HPDE6-E6E7 (cell line): ENCODE measurements around the gene SLC15A5.

Experiments used
- DNase-seq: peaks from one replicate; pipeline ENCODE4 v3.0.0; 2011; ENCODE audit warnings: missing footprints; ENCODE audit errors: extremely low spot score

The SLC15A5 gene

GRCh38 chr12:16277585-16277984 lies at the start of gene SLC15A5:
TSS of gene SLC15A5 (minus strand) at chr12:16277685. CDS start at chr12:16277685, 0 bp downstream.
- DNase-seq: no peak

- DNase-seq: no peak
Observed at GRCh38 chr12:16325426-16325825, 47.9 kb upstream of the SLC15A5 start.

GRCh38 chr12:16324772-16325171 lies 47.3 kb upstream of the SLC15A5 start:
- DNase-seq: no peak

GRCh38 chr12:16324272-16324671 lies 46.8 kb upstream of the SLC15A5 start:
- DNase-seq: no peak

- no peak for DNase-seq
Observed at GRCh38 chr12:16323638-16324037, 46.2 kb upstream of the SLC15A5 start.

- DNase-seq: no peak
Observed at GRCh38 chr12:16323010-16323409, 45.5 kb upstream of the SLC15A5 start.

- no peak for DNase-seq
Observed at GRCh38 chr12:16310934-16311333, 33.4 kb upstream of the SLC15A5 start.

GRCh38 chr12:16307856-16308475 lies 30.5 kb upstream of the SLC15A5 start:
- no peak for DNase-seq

- no peak for DNase-seq
Observed at GRCh38 chr12:16303939-16304338, 26.5 kb upstream of the SLC15A5 start.

GRCh38 chr12:16300736-16301135 lies 23.3 kb upstream of the SLC15A5 start:
- no peak for DNase-seq

- DNase-seq: no peak
Observed at GRCh38 chr12:16300122-16300521, 22.6 kb upstream of the SLC15A5 start.

GRCh38 chr12:16299403-16299802 lies 21.9 kb upstream of the SLC15A5 start:
- DNase-seq: no peak

- DNase-seq: no peak
Observed at GRCh38 chr12:16297521-16297920, 20.0 kb upstream of the SLC15A5 start.

- DNase-seq: no peak
Observed at GRCh38 chr12:16294376-16294956, 17.0 kb upstream of the SLC15A5 start.

- DNase-seq: no peak
Observed at GRCh38 chr12:16291032-16291431, 13.5 kb upstream of the SLC15A5 start.

GRCh38 chr12:16285586-16285985 lies 8.1 kb upstream of the SLC15A5 start:
- no peak for DNase-seq

GRCh38 chr12:16282978-16283377 lies 5.5 kb upstream of the SLC15A5 start:
- DNase-seq: no peak

- DNase-seq: no peak
Observed at GRCh38 chr12:16282081-16282480, 4.6 kb upstream of the SLC15A5 start.

GRCh38 chr12:16281157-16281556 lies 3.7 kb upstream of the SLC15A5 start:
- DNase-seq: no peak

GRCh38 chr12:16272222-16272621 lies 5.3 kb downstream of the SLC15A5 start:
- DNase-seq: peak; percentile 6

GRCh38 chr12:16271062-16271461 lies 6.4 kb downstream of the SLC15A5 start:
- DNase-seq: no peak

- no peak for DNase-seq
Observed at GRCh38 chr12:16269946-16270345, 7.5 kb downstream of the SLC15A5 start.

GRCh38 chr12:16266085-16266484 lies 11.4 kb downstream of the SLC15A5 start:
- DNase-seq: no peak

- no peak for DNase-seq
Observed at GRCh38 chr12:16261944-16262475, 15.5 kb downstream of the SLC15A5 start.
